HG03060 (cell line): ENCODE results near the gene SVIL.
"Not testable (repeated sequence)": the region's sequence is repeated elsewhere in the genome, so short reads cannot be mapped to it uniquely, and the experiment has no call there.

Experiments used
- ATAC-seq: cut with Tn5 transposase; IDR thresholded peaks from one replicate; pipeline ENCODE4 v1.9.1; 2021; ENCODE audit warnings: low read depth, moderate number of reproducible peaks; ENCODE audit not compliant: unreplicated experiment

SVIL gene

GRCh38 chr10:29470355-29470705 is 164.4 kb downstream of the SVIL start:
- no peak for ATAC-seq

GRCh38 chr10:29469481-29470354 is 165.1 kb downstream of the SVIL start:
- no peak for ATAC-seq

- no peak for ATAC-seq
These were observed 169.4 kb downstream of the SVIL start for GRCh38 chr10:29465384-29465783.

GRCh38 chr10:29464671-29465171 is 170.1 kb downstream of the SVIL start:
- ATAC-seq, result not testable (repeated sequence)

GRCh38 chr10:29461042-29461441 is 173.7 kb downstream of the SVIL start:
- ATAC-seq, result no peak

- not testable (repeated sequence) for ATAC-seq
These were observed 176.6 kb downstream of the SVIL start for GRCh38 chr10:29458190-29458589.

GRCh38 chr10:29455095-29455494 is 179.7 kb downstream of the SVIL start:
- no peak for ATAC-seq

GRCh38 chr10:29454250-29454649 is 180.5 kb downstream of the SVIL start:
- no peak for ATAC-seq

- ATAC-seq, result no peak
These were observed 182.2 kb downstream of the SVIL start for GRCh38 chr10:29452546-29452945.

GRCh38 chr10:29451946-29452345 is 182.8 kb downstream of the SVIL start:
- no peak for ATAC-seq

GRCh38 chr10:29450405-29450804 is 184.4 kb downstream of the SVIL start:
- no peak for ATAC-seq

- peak; percentile 58 for ATAC-seq
These were observed 185.8 kb downstream of the SVIL start for GRCh38 chr10:29448756-29449592.

GRCh38 chr10:29448125-29448524 is 186.6 kb downstream of the SVIL start:
- no peak for ATAC-seq

GRCh38 chr10:29446327-29446726 is 188.4 kb downstream of the SVIL start:
- no peak for ATAC-seq

GRCh38 chr10:29443745-29444523 is 190.8 kb downstream of the SVIL start:
- ATAC-seq, result no peak

- ATAC-seq, result no peak
These were observed 193.8 kb downstream of the SVIL start for GRCh38 chr10:29440981-29441380.

- not testable (repeated sequence) for ATAC-seq
These were observed 195.8 kb downstream of the SVIL start for GRCh38 chr10:29439005-29439404.

- ATAC-seq, result no peak
These were observed 196.5 kb downstream of the SVIL start for GRCh38 chr10:29438271-29438670.

- ATAC-seq, result no peak
These were observed 196.9 kb downstream of the SVIL start for GRCh38 chr10:29437871-29438270.

GRCh38 chr10:29435809-29436501 is 198.8 kb downstream of the SVIL start:
- no peak for ATAC-seq
